HG03025 (cell line): ENCODE data around the gene CRTC1.
"Not testable (repeated sequence)": the region's sequence is repeated elsewhere in the genome, so short reads cannot be mapped to it uniquely, and the experiment has no call there.

Source experiments
- ATAC-seq: cut with Tn5 transposase; IDR thresholded peaks from one replicate; pipeline ENCODE4 v1.9.1; 2021; ENCODE audit warnings: mild to moderate bottlenecking, moderate library complexity; ENCODE audit not compliant: unreplicated experiment, low FRiP score

CRTC1 gene

DNA sequence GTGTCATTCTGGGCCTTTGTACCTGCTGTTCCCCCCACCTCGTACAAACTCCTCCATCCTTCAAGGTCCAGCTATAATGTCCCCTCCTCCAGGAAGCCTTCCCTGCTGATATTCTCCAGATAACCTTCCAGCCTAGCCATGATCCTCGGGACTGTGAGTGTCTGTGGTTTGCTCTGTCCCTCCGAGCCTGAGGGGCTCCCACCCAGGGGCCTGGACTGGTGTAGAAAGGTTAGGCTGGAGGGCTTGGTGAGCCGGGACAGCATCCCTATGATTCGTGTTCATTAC is 110.5 kb downstream of the CRTC1 start:
- no peak for ATAC-seq

DNA sequence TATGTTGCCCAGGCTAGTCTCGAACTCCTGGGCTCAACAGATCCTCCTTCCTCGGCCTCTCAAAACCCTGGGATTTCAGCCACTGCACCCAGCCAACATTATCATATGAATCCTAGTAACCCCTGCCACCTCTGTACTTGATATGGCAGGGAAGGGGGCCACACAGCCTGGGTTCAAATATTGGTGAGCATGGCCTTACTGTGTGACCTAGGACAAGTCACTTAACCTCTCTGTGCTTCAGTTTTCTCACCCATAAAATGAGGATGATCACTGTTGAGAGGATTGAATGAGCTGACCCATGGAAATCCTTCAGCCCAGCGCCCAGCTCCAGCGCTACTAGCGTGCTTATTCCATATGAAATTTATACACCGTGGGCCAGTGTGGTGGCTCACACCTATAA is 111.2 kb downstream of the CRTC1 start:
- no peak for ATAC-seq

DNA sequence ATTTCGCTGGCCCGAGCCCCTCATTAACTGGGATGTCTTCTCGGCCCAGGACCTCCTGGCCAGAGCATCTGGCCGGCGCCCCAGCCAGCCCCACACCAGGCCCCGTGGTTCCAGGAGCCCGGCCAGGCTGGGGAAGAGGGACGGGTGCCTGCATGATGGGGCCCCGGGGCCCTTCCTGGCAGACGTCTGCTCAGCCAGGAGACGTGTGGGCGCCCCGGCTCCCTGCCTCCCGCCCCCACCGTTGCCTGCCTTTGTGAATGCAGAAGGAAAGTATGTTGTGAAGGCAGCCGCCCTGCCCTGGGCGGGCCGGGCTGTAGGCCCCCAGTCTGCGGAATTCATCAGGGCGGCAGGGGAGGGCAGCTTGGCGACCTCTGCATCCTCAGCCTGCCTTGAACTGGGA is 112.1 kb downstream of the CRTC1 start:
- no peak for ATAC-seq

DNA sequence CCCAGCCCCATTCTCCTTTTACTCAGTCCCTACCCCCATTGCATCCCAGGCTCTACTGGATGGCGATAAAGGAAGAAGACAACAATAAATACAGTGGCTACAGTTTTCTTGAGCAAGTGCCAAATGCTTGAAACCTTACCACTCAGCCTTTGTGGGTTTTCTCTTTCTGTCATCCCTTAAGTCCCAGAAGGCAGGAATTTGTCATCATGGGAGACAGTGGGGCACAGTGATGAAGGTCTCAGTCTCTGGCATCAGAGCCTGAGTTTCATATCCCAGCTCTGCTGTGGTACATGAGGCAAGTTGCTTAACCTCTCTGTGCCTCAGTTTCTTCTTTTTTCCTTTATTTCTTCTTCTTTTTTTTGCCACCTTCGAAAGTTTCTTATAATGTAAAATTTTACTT is 112.8 kb downstream of the CRTC1 start:
- ATAC-seq, result no peak

DNA sequence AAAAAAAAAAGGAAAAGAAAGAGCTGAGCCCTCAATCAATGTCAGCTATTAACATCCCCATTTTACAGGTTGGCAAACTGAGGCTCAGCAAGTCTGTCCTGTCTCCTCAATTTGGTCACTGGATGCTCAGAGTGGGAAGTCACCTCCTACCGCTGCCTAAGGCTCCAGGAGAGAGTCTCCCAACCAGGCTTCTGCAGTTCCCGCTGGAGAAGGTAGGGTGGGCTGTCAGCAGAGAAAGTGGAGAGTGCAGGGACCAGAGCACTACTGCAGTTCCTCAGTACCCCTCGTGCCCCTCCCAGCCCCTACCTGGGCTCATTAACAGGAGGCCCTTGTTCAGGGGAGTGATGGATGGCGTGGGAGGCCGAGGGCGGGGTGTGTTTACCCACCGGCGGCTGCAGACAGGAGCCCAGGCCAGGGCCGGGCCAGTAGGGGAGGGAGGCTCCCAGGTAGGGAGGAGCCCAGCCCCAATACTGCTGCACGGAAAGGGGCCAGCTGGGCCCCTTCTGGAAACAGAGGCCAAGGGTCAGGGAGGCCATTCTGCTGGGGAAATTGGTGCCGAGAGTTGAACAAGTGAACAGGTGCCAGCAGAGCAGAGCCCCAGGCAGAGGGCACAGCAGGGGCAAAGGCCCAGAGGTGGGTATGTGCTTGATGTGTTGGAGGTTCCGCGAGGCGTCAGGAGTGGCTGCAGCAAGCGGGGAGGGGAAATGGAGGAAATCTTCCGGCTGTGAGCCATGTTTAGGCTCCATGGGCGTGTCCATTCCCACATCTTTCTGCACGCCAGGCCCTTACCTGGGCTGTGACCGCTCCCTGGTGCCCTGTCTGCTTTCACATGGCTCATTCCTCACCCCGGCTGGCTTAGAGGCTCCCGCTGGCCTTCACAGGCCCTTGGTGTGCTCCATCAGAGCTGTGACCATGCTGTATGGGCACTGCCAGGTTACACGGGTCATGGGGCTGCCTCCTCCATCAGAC is 115.2 kb downstream of the CRTC1 start:
- ATAC-seq, result no peak

DNA sequence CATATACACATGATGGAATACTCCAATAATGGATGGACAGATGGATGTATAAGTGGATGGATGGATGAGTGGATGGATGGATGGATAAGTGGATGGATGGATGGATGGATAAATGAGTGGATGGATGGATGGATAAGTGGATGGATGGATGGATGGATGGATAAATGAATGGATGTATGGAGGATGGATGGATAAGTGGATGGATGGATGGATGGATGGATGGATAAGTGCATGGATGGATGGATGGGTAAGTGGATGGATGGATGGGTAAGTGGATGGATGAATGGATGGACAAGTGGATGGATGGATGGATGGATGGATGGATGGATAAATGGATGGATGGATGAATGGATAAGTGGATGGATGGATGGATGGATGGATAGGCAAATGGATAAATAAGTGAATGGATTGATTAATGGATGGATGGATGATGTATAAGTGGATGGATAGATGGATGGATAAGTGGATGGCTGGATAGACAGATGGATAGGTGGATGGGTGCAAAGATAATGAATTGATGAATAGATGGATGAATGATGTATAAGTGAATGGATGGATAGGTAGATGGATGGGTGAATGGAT is 116.0 kb downstream of the CRTC1 start:
- no peak for ATAC-seq

DNA sequence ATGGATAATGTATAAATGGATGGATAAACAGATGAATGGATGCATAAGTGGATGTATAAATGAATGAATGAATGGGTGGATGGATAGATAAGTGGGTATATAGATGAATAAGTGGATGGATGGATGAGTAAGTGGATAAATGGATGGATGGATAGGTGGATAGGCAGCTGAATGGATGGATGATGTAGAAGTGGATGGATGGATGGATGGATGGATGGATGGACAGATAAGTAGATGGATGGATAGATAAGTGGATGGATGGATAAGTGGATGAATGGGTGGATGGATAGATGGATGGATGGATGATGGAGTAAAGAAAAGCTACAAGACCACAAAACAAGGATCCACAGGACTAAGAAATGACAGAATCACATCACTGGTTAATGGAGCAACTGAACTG is 116.6 kb downstream of the CRTC1 start:
- no peak for ATAC-seq

DNA sequence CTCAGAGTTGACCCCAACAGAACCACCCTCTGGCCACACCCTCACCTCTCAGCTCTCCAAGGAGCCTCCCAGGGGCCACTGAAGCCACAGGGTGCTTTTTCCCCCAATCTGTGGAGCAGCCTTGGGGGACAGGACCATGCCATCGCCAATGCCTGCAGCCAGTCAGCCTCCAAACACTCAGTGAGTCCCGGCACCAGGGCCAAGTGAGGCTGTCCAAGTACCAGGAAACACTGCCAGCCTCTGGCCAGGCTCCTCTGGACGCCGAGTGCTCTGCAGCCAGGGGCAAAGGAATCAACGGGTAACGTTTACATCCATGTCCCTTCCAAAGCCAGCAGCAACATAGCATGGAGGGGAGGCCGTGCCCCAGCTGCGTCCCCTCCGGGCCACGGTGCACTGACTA is 117.2 kb downstream of the CRTC1 start:
- no peak for ATAC-seq

DNA sequence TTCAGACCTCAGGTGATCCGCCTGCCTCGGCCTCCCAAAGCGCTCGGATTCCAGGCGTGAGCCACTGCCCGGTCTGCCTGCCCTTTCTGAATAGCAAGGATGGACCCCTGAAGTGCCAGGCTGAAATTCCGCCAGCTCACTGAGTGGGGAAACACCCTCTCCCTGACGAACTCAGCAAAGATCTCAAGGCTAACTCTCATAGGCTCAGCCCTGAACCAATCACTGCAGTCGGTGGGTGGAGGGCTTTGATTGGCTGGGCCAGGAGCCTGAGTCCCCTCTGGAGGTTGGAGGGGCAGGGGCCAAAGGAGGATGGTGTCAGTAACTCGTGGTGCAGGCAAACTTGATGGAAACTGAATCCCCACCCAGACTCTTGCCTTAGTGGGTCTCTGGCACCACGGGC is 118.9 kb downstream of the CRTC1 start:
- no peak for ATAC-seq

DNA sequence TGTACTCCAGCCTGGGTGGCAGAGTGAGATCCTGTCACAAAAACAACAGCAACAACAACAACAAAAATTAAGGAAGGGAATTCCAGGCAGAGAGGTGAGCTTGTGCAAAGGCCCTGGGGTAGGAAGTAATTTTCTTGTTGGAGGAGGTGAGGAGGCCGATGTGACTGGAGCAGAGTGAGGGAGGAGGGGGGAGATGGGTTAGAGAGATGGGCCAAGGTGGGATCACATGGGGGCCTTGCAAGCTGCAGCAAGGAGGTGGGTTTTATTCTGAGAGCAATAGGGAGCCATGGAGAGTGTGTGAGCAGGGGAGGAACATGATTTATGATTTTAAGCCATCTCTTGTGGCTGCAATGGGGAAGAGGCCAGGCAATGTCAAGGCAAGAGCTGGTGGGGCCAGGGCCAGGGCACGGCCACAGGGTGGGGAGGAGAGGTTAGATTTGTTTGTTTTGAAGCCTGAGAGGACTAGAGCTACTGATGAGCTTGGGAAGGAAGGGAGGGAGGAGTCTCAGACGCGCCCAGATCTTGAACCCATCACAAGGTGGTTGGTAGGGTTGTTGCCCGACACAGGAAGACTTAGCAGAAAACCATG is 120.2 kb downstream of the CRTC1 start:
- no peak for ATAC-seq

DNA sequence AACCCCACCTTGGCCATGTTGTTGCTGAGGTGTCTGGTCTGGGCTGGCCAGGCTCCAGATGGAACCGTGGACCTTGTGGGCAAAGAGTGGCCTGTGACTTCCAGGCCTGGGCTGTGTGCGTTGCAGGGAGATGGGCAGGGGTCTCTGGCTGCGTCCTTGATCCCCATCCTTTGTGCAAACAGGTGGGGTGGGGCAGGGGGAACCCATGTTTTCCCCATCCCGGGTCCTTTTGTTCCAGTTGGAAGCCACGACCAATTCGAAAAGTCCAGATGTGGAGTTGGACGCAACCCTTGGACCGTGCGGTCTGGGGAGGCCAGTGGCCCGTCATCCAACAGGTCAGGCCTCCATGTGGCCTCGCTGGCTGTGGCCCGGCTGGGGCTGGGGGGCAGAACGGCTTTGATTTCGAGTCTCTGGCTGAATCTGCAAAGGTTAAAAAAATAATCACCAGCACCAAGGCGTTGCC is 120.7 kb downstream of the CRTC1 start:
- no peak for ATAC-seq

DNA sequence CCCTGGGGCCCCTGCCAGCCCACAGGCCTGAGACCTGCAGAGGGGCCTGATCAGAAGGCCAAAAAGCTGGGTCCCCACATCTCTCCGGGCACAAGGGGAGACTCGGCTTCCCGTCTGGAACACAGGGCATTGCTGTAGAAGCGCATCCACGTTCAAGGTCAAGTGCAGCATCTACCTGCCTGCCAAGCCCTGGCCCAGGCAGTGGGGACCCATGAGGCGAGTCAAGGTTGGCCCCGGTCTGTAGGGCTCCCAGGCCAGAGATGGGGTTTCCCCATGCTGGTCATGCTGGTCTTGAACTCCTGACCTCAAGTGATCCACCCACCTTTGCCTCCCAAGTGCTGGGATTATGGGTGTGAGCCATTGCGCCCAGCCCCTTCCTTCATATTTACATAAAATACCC is 121.2 kb downstream of the CRTC1 start:
- ATAC-seq, result no peak

DNA sequence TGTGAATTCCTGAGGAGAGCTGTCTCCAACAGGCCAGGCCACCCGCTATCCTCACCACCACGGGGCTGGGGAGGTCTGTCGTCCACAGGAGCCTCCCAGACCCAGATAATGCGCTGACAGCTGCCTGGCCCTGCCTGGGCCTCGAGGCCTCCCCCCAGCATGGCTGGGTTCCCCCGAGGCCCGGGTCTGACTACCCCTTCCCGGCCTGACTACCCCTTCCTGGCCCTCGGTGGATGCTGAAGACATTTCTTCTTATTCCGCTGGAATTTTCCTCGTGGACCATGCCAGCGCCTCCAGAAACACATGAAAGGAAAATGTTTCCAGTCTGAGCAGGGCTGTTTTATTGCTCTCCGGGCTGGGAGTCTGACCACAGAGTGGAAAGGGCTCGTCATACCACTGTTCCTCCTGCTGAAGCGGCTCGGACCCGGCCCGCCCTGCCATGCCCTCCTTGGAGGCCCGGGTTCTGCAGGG is 124.4 kb downstream of the CRTC1 start:
- no peak for ATAC-seq

DNA sequence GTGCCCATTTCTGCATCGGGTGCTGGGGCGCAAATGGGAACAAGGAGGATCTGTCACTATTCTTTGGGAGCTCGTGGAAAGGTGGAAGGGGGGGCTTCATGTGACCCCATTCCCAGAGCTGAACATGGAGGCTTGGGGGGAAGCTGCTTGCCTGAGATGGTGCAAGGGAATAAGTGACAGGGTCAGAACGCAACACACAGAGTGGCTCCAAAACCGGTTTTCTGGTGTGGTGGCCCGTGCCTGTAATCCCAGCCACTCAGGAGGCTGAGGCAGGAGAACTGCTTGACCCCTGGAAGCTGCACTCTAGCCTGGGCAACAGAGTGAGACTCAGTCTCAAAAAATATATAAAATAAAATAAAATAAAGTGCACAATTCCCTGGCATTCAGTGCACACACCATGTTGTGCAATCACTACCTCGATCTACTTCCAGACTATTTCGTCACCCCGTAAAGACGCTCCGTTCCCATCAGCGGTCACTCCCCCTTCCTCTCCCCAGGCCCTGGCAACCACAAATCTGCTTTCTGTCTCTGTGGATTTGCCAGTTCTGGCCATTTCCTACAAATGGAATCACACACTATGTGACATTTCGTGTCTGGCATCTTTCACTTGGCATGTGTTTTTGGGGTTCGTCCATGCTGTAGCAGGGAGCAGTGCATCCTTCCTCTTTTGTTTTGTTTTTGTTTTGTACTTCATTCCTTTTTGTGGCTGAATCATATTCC is 125.8 kb downstream of the CRTC1 start:
- no peak for ATAC-seq

DNA sequence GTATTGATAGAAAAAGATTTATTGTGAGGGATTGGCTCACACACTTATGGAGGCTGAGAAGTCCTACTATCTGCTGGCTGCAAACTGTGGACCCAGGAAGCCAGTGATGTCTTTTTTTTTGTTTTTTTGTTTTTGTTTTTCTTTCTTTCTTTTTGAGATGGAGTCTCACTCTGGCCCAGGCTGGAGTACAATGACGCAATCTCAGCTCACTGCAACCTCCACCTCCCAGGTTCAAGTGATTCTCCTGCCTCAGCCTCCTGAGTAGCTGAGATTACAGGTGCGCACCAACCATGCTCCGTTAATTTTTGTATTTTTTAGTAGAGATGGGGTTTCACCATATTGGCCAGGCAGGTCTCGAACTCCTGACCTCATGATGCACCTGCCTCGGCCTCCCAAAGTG is 128.2 kb downstream of the CRTC1 start:
- ATAC-seq, result not testable (repeated sequence)

DNA sequence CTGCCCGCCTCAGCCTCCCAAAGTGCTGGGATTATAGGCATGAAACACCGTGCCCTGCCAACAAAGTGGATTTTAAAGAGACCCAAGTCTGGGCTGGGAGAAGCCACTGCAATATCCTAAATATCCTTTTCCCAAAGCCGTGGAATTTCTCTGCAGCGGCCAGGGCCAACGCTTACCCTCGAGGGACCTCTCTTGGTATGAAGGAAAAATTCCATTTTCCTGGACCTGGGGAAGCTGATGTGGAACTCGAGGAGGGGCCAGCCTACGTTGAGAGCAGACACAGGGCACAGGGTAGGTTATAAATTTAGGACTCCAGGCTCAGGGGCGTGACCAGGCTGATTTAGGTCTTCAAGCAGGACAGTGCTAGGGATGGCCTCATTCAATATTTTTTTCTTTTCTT is 130.6 kb downstream of the CRTC1 start:
- ATAC-seq, result no peak

DNA sequence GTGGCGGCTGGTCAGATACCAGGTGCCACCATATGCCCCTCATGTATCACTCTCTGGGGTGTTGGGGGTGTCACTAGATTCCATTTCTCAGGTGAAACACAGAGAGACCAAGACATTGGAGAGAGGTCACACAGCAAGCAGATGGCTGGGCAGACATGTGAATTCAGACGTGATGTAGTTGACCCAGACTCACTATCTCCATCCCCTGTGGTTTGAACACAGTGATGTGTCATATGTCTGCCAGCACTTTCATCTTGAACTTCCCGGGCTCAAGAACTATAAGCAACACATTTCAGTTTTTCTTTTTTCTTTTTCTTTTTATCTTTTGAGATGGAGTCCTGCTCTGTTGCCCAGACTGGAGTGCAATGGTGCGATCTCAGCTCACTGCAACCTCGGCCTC is 132.2 kb downstream of the CRTC1 start:
- no peak for ATAC-seq

DNA sequence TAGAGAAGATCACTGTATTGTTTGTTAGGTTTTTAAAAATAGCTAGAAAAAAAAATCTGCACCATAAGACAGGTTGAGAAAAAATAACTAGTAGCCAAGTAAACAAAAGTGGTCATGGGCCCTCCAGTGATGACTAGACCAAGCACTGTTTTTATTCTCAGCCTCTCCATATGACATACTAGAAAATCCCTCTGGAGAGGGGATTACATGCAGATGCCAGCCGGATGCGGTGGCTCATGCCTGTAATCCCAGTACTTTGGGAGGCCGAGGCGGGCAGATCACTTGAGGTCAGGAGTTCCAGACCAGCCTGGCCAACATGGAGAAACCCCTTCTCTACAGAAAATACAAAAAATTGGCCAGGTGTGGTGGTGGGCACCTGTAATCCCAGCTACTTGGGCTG is 133.2 kb downstream of the CRTC1 start:
- ATAC-seq, result not testable (repeated sequence)

DNA sequence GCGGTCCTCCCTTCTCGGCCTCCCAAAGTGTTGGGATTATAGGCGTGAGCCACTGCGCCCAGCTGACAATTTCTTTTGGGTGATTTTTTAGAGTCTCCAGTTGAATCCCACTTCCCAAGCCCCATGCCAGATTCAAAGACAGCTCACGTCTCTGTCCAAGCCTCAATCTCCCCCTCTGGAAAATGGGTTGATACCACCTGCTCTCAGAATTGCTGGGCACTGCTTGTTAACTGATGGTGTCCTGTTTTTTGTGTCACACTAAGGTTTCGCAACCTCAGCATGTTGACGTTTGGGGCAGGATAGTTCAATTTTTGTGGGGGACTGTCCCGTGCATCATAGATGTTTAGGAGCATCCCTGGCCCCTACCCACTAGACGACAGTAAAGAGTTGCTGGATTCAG is 134.1 kb downstream of the CRTC1 start:
- ATAC-seq, result no peak

DNA sequence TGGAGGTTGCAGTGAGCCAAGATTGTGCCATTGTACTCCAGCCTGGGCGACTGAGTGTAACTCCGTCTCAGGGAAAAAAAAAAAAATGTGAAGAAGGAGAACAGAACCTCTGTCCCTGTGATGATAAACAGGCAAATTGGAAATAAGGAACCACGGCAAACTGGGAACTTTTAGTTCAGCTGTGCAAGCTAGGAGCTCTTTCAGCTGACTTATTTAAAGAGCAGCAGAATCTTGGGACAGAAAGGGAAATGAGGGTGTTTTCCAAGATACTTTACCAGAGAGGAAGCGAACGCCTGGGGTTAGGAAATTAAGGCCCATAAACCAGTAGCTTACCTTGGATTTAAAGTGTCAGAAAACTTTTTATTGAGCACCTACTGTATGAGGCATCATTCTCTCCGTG is 145.3 kb downstream of the CRTC1 start:
- no peak for ATAC-seq

DNA sequence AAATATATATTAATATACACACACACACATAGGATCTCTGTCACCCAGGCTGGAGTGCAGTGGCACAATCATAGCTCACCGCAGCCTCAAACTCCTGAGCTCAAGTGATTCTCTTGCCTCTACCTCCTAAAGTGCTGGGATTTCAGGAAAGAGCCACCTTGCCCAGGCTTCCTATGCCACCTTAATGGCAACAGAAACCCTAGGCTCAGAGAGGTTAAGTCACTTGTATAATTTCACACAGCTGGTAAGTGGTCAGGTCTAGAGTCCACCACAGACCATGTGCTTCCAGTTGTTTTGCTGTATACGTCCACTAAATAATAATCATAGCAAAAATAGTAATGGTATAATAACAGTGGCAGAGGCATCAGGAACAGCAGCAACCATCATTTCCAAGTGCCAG is 147.0 kb downstream of the CRTC1 start:
- no peak for ATAC-seq
